Measurements from ENCODE around the gene CCDC148. TPM values are rescaled to one million over a fixed set of nuclear protein-coding genes. Genes with fewer than 3 reads are reported as not detected.

Gene CCDC148
- total RNA-seq, 1 donor from 2014 or later = 2.4 TPM

GRCh38 chr2:158489366-158490112 is 33.0 kb upstream of the CCDC148 start:
- no peak overlapping the region for H3K4me2 ChIP-seq (ENCODE audit: low read length)
- no peaks in the 10 kb centered on the region for H3K36me3 ChIP-seq (ENCODE audit: insufficient read depth, low read length)
- FAIRE-seq = no peak
- DNase-seq (ENCODE audit: low read depth) = no peak
- peaks cover 4% of the 10 kb centered on the region for H3K4me1 ChIP-seq (ENCODE audit: insufficient read depth, low read length)
- peaks cover 74% of the 10 kb centered on the region for H3K79me2 ChIP-seq (ENCODE audit: insufficient read depth, low read length)
- Mint-ChIP-seq H3K36me3 (ENCODE audit: low read depth, unreplicated experiment) (no peaks in the 10 kb centered on the region), H3K27ac (ENCODE audit: unreplicated experiment) (no peak overlapping the region), H3K27me3 (ENCODE audit: low read depth, unreplicated experiment) (no peaks in the 10 kb centered on the region), H3K4me1 (ENCODE audit: low read depth, unreplicated experiment) (peaks cover 48% of the 10 kb centered on the region), H3K9me3 (ENCODE audit: unreplicated experiment) (no peaks in the 10 kb centered on the region), H3K4me3 (ENCODE audit: unreplicated experiment) (no peak overlapping the region)
- no peak overlapping the region for H3K4me3 ChIP-seq (ENCODE audit: insufficient read depth, low read depth, low read length)
- H3K9ac ChIP-seq (ENCODE audit: low read length) = no peak overlapping the region
- TF ChIP-seq, protein P1, sequence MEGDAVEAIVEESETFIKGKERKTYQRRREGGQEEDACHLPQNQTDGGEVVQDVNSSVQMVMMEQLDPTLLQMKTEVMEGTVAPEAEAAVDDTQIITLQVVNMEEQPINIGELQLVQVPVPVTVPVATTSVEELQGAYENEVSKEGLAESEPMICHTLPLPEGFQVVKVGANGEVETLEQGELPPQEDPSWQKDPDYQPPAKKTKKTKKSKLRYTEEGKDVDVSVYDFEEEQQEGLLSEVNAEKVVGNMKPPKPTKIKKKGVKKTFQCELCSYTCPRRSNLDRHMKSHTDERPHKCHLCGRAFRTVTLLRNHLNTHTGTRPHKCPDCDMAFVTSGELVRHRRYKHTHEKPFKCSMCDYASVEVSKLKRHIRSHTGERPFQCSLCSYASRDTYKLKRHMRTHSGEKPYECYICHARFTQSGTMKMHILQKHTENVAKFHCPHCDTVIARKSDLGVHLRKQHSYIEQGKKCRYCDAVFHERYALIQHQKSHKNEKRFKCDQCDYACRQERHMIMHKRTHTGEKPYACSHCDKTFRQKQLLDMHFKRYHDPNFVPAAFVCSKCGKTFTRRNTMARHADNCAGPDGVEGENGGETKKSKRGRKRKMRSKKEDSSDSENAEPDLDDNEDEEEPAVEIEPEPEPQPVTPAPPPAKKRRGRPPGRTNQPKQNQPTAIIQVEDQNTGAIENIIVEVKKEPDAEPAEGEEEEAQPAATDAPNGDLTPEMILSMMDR (IDR thresholded peaks at IDR 0.05; ENCODE audit: insufficient read depth, low read depth, low read length) = no peak
- no peak for TF ChIP-seq EZH2 (IDR thresholded peaks at IDR 0.05; ENCODE audit: insufficient read depth, low read length)
- H3K27me3 ChIP-seq (ENCODE audit: insufficient read depth, low read length) = no peaks in the 10 kb centered on the region
- no peak overlapping the region for H2AFZ ChIP-seq (ENCODE audit: low read depth, low read length)
- H4K20me1 ChIP-seq (ENCODE audit: insufficient read depth, low read length) = peaks cover 7% of the 10 kb centered on the region
- no peaks in the 10 kb centered on the region for H3K9me3 ChIP-seq (ENCODE audit: insufficient read depth, low read depth, low read length)
- no peak overlapping the region for H3K27ac ChIP-seq (ENCODE audit: low read depth, low read length)

DNA sequence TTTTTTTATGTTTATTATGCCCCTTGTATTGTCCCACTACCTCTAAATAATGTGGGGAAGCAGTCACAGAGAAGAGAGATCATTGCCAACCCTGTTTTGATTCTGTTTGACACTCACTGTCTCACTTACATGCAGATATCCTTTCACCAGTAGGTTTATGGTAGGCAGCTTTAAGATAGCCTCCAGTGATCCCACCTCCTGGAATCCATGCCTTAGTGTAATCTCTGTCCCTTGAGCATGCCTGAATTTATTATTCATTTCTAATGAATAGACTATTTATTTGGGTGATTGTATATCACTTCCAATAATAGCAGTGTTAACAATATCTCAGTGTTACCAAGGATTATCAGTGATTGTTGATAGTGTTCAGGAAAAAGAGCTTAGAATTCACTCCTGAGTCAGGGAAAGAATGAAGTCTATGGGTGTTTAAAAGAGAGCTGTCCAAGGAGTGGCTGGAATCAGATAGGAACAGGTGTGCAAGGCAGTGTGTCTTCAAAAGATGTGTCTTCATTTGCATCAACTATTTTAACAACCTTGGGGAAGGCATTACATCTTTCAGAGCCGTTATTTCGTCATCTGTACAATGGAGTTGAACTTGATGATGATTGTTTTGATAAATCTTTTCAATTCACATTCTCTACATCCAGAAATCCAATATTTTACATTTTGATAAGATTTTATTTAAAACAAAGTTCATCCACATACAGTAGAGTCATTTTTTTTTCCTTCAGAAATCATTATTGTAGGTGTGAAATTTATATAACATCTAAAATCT is 32.1 kb upstream of the CCDC148 start:
- Histone ChIP-seq H3K27ac (ENCODE audit: low read depth, low read length) (no peak overlapping the region), H3K9ac (ENCODE audit: low read length) (no peak overlapping the region), H3K9me3 (ENCODE audit: insufficient read depth, low read depth, low read length) (no peaks in the 10 kb centered on the region), H2AFZ (ENCODE audit: low read depth, low read length) (no peak overlapping the region), H3K27me3 (ENCODE audit: insufficient read depth, low read length) (no peaks in the 10 kb centered on the region), H3K4me3 (ENCODE audit: insufficient read depth, low read depth, low read length) (no peak overlapping the region), H3K79me2 (ENCODE audit: insufficient read depth, low read length) (peaks cover 74% of the 10 kb centered on the region), H3K4me2 (ENCODE audit: low read length) (no peak overlapping the region), H3K36me3 (ENCODE audit: insufficient read depth, low read length) (no peaks in the 10 kb centered on the region), H3K4me1 (ENCODE audit: insufficient read depth, low read length) (peaks cover 4% of the 10 kb centered on the region), H4K20me1 (ENCODE audit: insufficient read depth, low read length) (peaks cover 5% of the 10 kb centered on the region)
- no peak for FAIRE-seq
- Mint-ChIP-seq H3K36me3 (ENCODE audit: low read depth, unreplicated experiment) (no peaks in the 10 kb centered on the region), H3K27me3 (ENCODE audit: low read depth, unreplicated experiment) (no peaks in the 10 kb centered on the region), H3K27ac (ENCODE audit: unreplicated experiment) (peak overlapping the region; percentile 29), H3K4me3 (ENCODE audit: unreplicated experiment) (no peak overlapping the region), H3K9me3 (ENCODE audit: unreplicated experiment) (no peaks in the 10 kb centered on the region), H3K4me1 (ENCODE audit: low read depth, unreplicated experiment) (peaks cover 45% of the 10 kb centered on the region)
- no peak for DNase-seq (ENCODE audit: low read depth)
- no peak for TF ChIP-seq EZH2 (IDR thresholded peaks at IDR 0.05; ENCODE audit: insufficient read depth, low read length)
- TF ChIP-seq, protein P1 (IDR thresholded peaks at IDR 0.05; ENCODE audit: insufficient read depth, low read depth, low read length) = no peak
